AG04450 (cell line): Measurements from ENCODE around the gene GHRL. TPM values are rescaled to one million over a fixed set of nuclear protein-coding genes. Genes with fewer than 3 reads are reported as not detected.

Source experiments
- CTCF ChIA-PET: fragments of 300-600, 350-600 bp; formaldehyde crosslinking; extraction: SDS; loops from one replicate; lab custom pipeline; 2022; ENCODE audit warnings: antibody characterized with exemption, inconsistent platforms; lab: Charles Lee
- POLR2A ChIA-PET: fragments of 350-600 bp; formaldehyde crosslinking; extraction: SDS; loops from one replicate; lab custom pipeline; 2021; ENCODE audit warnings: antibody characterized with exemption, inconsistent platforms; lab: Yijun Ruan, JAX
- DNase-seq: peaks from one replicate; pipeline ENCODE4 v3.0.0-alpha.2; 2011; ENCODE audit warnings: low read depth, low spot score
- H3K27ac ChIP-seq: one replicate; pipeline ENCODE4 v1.5.1; 2012; ENCODE audit warnings: low read depth, low read length, control low read depth
- H3K27me3 ChIP-seq: one replicate; pipeline ENCODE4 v1.6.0; 2012; ENCODE audit warnings: low read length; ENCODE audit not compliant: control insufficient read depth, insufficient read depth
- H3K4me3 ChIP-seq: 2 replicates; pipeline ENCODE4 v1.5.1; 2011; ENCODE audit warnings: mild to moderate bottlenecking, low read depth, low read length, control low read depth
- H3K9me3 ChIP-seq: 2 replicates; pipeline ENCODE4 v1.5.1; 2012; ENCODE audit warnings: low read length; ENCODE audit not compliant: control insufficient read depth, insufficient read depth
- CTCF ChIP-seq: IDR thresholded peaks from 2 replicates; pipeline ENCODE4 v1.5.1; 2011; ENCODE audit warnings: low read depth, low read length, control low read depth, inconsistent platforms
- polyA plus RNA-seq: library from polyadenylated mRNA; depleted of rRNA; stranded (reverse); fragments of >200 nt; gene quantifications from 2 replicates; pipeline ENCODE4 v1.2.3, GENCODE V29; 2011; rRNA removed
- small RNA-seq: library from RNA; depleted of rRNA; stranded (forward); fragments of <200 nt; gene quantifications from one replicate; pipeline ENCODE3, GENCODE V24; 2012; ENCODE audit warnings: low read depth; ENCODE audit not compliant: insufficient read length

Gene GHRL
- polyA plus RNA-seq, 1 experiment = not detected

GRCh38 chr3:10240799-10241198, 51.9 kb downstream of the GHRL start:
- Histone ChIP-seq H3K27me3 (no peaks in the 10 kb centered on the region), H3K9me3 (peaks cover 7% of the 10 kb centered on the region; the same call in 1 of the 2 replicates), H3K4me3 (no peak overlapping the region), H3K27ac (no peak overlapping the region)
- TF ChIP-seq CTCF = no peak
- no peak for DNase-seq
- CTCF ChIA-PET = no interaction called here
- POLR2A ChIA-PET = no interaction called here

DNA sequence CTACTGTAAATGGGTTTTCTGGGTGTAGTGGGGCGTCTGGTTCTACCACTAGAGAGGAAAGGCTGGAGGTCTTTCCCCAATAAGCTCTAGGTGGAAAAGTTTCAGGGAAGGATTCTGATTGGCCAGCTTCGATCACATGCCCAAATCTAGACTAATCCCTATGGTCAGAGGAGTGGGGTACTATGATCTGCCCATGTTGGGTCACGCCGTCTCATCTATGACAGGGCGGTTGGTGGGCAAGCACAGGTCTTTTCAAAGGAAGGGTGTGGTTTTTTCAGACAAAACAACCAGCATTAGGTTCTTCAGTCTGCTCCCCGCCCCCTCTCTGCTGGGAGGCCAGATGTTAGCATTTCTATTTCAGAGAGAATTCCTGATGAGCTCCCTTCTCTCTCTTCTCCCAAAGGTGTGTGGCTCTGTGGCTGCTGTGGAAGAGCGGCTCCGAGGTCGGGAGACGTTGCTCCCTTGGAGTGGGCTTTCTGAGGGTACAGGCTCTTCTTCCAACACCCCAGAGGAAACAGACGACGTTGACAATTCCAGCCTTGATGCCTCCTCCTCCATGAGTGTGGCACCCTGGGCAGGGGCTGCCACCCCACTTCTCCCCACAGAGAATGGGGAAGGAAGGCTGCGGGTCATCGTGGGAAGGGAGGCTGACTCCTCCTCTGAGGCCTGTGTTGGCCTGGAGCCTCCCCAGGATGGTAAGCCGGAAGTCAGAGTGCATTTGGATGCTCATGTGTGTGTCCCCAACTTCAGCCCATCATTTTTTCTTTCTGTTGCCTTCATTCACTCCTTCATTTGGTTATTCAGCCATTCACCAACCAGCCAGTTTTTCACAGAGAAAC, 54.2 kb downstream of the GHRL start:
- Histone ChIP-seq H3K9me3 (no peaks in the 10 kb centered on the region), H3K27me3 (no peaks in the 10 kb centered on the region), H3K27ac (no peak overlapping the region), H3K4me3 (no peak overlapping the region)
- POLR2A ChIA-PET = no interaction called here
- TF ChIP-seq CTCF = no peak
- no peak for DNase-seq
- CTCF ChIA-PET = interaction anchor here (0.6 to 0.8 kb wide), 2 partner anchors 9 to 355 kb away, joined by 3 read pairs; partner anchors contain the start of gene TATDN2

Small RNA genes lying within 50 kb of the gene (small RNA-seq; reads per million reads assigned to genes)
- gene MIR378B = 3.0 reads per million, percentile 17 among the genes with 10 or more reads in this experiment
- not detected for gene RF02126

Other genes with a start within 250 kb of the GHRL start
- not detected in 2 replicates for gene FANCD2OS, start 184.7 kb downstream of the GHRL start, polyA plus RNA-seq
- gene BRK1, start 177.3 kb downstream of the GHRL start, polyA plus RNA-seq = 198 and 202 TPM in 2 replicates
- 12.7 and 13.7 TPM in 2 replicates for gene VHL, start 151.2 kb downstream of the GHRL start, polyA plus RNA-seq
- gene IRAK2, start 128.0 kb downstream of the GHRL start, polyA plus RNA-seq = 7.6 and 8.9 TPM in 2 replicates
- gene TATDN2, start 44.5 kb downstream of the GHRL start, polyA plus RNA-seq = 17.7 and 20.5 TPM in 2 replicates
- 195 and 268 TPM in 2 replicates for gene SEC13, start 28.2 kb upstream of the GHRL start, polyA plus RNA-seq
- gene ATP2B2, start 212.6 kb upstream of the GHRL start, polyA plus RNA-seq = 0.01 TPM in 2 replicates